Measurements from ENCODE around the gene AKTIP.
A peak's percentile ranks its signal among the peaks of the same experiment; 100 is the strongest.
"Not testable (repeated sequence)": the region's sequence is repeated elsewhere in the genome, so short reads cannot be mapped to it uniquely, and the experiment has no call there.

The AKTIP gene

DNA sequence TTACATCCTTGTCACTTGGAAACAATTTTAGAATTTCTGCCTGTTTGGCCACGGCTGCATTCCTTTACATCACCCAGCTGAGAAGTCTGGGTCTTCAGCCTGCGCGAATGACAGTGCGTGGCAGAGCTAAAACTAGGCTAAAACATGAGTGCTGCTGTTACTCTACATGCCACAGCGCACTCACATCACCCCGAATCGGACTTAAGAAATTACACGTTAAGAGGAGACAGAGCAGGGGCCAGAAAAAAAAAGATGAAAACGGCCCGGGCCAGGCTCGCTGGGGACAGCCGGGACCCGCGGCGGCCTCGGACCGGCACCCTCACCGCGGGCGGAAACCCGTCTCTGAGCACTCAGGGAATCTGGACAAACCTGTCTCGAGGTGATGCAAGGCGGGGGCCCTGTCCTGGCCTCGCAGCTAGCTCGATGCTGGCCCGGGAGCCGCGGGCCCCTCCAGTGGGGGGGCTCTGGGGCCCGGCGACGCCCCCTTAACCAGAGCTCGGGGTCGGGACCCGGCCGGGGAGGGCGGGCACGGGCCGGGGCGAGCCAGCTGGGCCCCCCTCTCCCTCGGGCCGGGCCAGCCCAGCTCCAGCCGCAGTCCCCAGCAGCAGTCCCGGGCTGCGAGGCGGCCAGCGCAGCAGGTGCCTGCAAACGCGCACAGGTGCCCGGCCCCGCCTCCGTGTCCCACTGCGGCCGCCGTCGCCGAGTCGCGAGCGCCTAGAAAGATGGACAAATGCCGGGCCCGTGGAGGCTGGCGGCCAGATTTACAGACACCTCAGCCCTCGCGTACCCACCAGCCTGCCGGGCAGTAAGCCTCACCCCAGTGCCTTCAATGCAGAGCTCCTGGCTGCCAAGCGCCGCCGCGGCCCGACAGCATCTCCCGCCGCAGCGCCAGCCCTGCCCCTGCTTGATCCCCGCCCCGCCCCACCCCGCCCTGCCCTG is at the start of gene AKTIP:
AKTIP (minus strand) TSS at position 879 of the 939 bp plus-strand sequence. CDS start 2,950 bp downstream, outside the sequence.
- no peak for DNase-seq (ENCODE audit: low read depth in 2 of 2, low spot score in 1 of 2)

- peak in 1 of 2 donors; percentile 12 for DNase-seq (ENCODE audit: low read depth in 2 of 2, low spot score in 1 of 2)
Observed at GRCh38 chr16:53549970-53550690, 47.1 kb upstream of the AKTIP start.

DNA sequence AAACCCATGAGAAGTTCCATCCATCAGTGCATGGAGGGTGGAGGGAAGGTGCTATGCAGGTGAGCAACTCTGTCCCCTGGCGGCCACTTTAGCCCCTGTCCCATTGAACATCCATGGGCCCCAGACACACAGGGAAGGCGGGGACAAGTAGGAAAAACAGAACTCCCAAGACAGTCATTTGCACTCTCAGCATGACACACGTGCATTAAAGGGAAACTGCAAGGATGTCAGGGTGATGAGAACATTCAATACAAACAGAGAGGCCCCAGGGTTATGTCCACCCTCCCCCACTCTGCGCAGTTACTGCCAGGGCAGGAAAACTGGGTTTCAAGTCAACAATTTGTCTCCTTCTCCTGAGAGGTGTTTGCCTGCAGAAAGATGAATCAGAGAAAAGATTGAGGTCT is 44.0 kb upstream of the AKTIP start:
- DNase-seq (ENCODE audit: low read depth in 2 of 2, low spot score in 1 of 2), result no peak

- DNase-seq (ENCODE audit: low read depth in 2 of 2, low spot score in 1 of 2), result no peak
Observed at GRCh38 chr16:53545433-53545832, 42.4 kb upstream of the AKTIP start.

GRCh38 chr16:53542283-53542682 is 39.3 kb upstream of the AKTIP start:
- no peak for DNase-seq (ENCODE audit: low read depth in 2 of 2, low spot score in 1 of 2)

DNA sequence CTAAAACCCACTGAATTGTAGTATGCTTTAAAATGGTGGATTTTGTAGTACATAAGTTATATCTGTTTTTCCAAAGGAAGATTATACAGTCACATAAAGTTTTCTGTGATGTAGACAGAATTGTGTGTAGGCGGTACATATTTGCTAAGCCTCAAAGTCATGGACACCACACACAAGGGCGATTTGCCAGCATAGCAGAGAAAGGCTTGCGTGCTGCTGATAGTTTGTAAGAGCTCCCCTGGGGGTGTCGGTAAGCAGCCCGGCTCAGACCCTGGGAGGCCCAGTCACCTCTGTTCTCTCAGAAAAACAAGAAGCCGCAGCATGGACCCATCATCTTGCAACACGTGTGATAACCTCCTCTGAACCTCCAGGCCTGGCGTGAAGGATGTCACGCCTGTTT is 38.3 kb upstream of the AKTIP start:
- no peak for DNase-seq (ENCODE audit: low read depth in 2 of 2, low spot score in 1 of 2)

DNA sequence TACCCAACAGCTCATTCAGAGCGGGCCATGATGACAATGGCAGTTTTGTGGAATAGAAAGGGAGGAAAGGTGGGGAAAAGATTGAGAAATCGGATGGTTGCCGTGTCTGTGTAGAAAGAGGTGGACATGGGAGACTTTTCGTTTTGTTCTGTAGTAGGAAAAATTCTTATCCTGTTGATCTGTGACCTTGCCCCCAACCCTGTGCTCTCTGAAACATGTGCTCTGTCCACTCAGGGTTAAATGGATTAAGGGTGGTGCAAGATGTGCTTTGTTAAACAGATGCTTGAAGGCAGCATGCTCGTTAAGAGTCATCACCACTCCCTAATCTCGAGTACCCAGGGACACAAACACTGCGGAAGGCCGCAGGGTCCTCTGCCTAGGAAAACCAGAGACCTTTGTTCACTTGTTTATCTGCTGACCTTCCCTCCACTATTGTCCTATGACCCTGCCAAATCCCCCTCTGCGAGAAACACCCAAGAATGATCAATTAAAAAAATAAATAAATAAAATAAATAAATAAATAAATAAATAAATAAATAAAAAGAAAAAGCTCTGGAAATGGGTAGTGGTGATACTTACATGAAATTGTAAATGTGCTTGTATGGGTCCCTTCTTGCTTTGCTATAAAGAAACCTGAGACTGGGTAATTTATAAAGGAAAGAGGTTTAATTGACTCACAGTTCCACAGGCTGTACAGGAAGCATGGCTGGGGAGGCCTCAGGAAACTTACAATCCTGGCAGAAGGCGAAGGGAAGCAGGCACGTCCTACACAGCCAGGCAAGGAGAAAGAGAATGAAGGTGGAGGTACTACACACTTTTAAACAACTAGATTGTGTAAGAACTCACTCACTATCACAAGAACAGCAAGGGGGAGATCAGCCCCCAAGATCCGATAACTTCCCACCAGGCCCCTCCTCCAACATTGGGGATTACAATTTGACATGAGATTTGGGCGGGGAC is 37.0 kb upstream of the AKTIP start:
- not testable (repeated sequence) for DNase-seq (ENCODE audit: low read depth in 2 of 2, low spot score in 1 of 2)

GRCh38 chr16:53539346-53539745 is 36.3 kb upstream of the AKTIP start:
- DNase-seq (ENCODE audit: low read depth in 2 of 2, low spot score in 1 of 2), result not testable (repeated sequence)

- no peak for DNase-seq (ENCODE audit: low read depth in 2 of 2, low spot score in 1 of 2)
Observed at GRCh38 chr16:53537626-53538025, 34.6 kb upstream of the AKTIP start.

- DNase-seq (ENCODE audit: low read depth in 2 of 2, low spot score in 1 of 2), result no peak
Observed at GRCh38 chr16:53534206-53534605, 31.2 kb upstream of the AKTIP start.

GRCh38 chr16:53530741-53531140 is 27.7 kb upstream of the AKTIP start:
- DNase-seq (ENCODE audit: low read depth in 2 of 2, low spot score in 1 of 2), result no peak

DNA sequence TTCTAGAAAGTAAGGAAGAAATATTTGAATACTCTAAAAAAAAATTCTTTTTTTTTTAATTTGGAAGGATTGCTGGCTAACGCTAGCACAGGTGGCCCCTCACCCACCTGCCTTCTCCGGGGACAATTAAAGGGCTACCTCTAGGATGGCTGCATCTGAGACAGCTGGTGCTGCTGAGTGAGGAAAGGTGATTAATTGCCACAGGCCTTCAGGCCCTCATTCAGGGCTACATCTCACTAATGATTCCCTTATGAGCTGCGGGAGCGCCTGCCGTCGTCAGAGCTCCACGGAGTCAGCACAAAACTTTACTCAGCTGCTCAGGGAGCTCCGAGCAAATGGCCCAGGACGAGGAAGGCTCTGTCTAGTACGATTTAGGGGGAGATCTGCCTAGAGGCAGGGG is 27.0 kb upstream of the AKTIP start:
- DNase-seq (ENCODE audit: low read depth in 2 of 2, low spot score in 1 of 2), result no peak

- no peak for DNase-seq (ENCODE audit: low read depth in 2 of 2, low spot score in 1 of 2)
Observed at GRCh38 chr16:53529513-53529912, 26.5 kb upstream of the AKTIP start.

DNA sequence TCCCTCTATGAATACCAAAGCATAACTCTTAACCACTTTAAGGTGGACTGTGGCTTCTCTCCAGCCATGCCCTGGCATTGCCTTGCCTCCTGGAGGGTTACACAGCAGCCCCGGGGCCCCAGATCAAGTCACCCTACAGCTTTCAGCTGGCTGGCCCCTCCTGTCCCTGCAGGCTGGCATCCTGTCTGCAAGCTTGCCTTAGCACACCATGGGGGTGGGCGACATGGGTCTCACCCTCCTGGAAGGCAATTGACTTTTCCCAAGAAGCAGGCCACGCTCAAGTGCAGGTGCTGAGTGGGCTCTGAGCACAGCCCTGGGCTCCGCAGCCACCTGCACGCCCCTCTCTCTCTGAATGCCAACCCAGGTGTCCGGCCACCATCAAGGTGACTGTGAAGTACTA is 25.8 kb upstream of the AKTIP start:
- DNase-seq (ENCODE audit: low read depth in 2 of 2, low spot score in 1 of 2), result no peak

DNA sequence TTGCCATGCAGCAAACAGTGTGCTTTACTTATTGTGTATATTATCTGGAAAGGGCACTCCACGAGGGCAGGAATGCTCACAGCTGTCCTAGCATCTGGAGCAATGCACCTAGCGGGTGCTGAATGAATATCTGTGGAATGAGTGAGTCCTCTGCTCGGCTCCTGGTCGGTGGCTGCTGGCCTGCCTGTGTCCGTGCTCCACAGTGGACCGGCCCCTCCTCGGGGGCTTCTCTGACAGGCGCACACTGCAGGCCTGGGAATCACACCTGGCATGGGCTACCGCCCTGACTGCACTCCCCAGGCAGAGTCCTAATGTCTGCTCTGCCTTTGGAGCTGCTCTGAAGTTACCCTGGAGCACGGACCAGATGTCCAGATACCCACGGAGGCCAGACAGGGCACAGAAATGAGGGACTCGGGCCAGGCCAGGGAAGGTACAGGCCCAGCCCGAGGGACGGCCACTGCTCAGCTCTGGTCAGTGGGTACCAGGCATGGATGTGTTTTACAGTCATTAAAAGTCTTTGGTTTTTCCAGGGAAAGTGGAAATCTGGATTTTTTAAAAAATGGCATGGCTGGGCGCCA is 21.1 kb upstream of the AKTIP start:
- no peak for DNase-seq (ENCODE audit: low read depth in 2 of 2, low spot score in 1 of 2)

DNA sequence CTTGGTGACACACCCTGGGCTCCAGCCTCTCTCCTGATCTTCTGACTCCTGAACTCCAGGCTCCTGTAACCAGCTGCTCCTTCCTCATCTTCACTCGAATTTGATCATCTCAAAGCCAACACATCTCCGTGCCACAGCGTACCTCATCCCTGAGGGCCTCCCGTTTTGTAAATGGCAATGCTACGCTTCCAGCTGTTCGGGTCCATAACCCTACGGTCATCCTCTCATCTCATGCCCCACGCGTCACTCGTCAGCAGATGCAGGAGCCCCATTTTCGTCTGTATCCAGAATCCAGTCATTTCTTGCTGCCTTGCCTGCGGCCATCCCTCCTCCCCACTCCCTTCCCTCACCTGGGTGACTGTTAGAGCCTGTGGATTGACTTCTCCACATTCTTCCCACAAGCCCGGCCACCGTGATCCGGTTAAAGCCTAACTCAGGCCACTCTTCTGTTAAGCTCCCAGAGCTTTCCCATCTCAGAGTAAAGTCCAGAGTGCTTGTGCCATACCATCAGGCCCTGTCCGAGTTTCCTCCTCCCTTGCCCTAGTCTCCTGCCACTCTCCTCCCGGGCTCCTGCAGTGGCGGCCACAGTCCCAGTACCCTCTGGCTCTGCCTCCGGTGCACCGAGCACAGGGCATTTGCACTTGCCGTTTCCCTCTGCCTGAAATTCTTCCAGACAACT is 20.3 kb upstream of the AKTIP start:
- DNase-seq (ENCODE audit: low read depth in 2 of 2, low spot score in 1 of 2), result no peak

- no peak for DNase-seq (ENCODE audit: low read depth in 2 of 2, low spot score in 1 of 2)
Observed at GRCh38 chr16:53519417-53520091, 16.5 kb upstream of the AKTIP start.

DNA sequence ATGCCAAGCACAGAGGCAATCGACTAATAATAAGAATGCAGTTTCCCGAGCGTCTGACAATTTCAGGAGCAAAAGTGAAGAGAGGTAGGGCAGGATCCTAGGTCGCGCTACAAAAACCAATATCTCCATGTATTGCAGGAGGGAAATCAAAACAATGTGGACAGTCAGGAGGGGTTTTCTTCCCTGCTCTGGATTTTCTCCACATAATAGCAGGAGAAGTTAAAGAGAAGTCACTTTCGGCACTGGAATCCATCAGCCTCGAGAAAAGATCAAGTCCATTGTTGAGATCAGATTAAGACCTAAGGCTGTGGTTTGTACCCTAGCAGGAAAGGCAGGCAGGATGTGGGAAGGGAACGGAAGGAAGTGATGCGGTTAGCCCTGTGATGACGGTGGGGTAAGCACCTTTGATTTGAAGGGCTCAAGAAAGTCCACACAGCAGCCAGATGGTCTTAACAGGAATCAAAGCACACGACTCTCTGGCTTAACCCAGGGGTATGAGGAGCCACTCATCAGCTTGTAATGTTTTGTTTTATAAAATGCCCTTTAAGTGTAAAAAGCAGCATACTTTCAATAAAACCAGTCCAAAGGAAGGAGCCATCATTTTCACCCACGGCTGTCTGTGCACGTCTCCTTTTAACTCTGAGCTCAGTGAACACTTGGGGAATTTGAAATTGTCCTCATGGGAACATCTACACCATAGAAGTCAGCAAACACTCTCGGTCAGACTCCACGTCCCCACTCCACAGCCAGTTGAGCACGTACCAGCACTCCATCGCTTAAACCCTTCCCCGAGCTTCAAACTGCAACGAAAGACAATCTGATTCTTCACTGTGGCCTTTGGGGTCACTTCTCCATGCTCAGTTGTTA is 15.8 kb upstream of the AKTIP start:
- peak; percentile 58 to 63 for DNase-seq (ENCODE audit: low read depth in 2 of 2, low spot score in 1 of 2)

GRCh38 chr16:53517851-53518250 is 14.8 kb upstream of the AKTIP start:
- no peak for DNase-seq (ENCODE audit: low read depth in 2 of 2, low spot score in 1 of 2)

Measured in stimulated activated CD8-positive, alpha-beta memory T cell treated with anti-CD3 and anti-CD28 coated beads, Interleukin-4, amount 100 ng/mL, for 4 hours (primary cell).